Keratinocyte (primary cell): ENCODE results near the gene MXRA8. TPM values are rescaled to one million over a fixed set of nuclear protein-coding genes. Genes with fewer than 3 reads are reported as not detected.

Experiments used
- DNase-seq: peaks from one replicate; pipeline ENCODE4 v3.0.0-alpha.2; 2011; ENCODE audit warnings: low read depth, missing footprints, low spot score
- FAIRE-seq: peaks from 2 replicates; lab custom pipeline; 2011; peaks lifted over from hg19 to GRCh38; lab: Jason Lieb, UNC
- H2AFZ ChIP-seq: 2 replicates; pipeline ENCODE4 v1.6.0; 2012; ENCODE audit warnings: low read length, control low read depth, inconsistent platforms; ENCODE audit not compliant: control insufficient read depth
- H3K27ac ChIP-seq: 2 replicates; pipeline ENCODE4 v1.5.1; 2011; ENCODE audit warnings: low read length; ENCODE audit not compliant: control insufficient read depth, insufficient read depth
- H3K27me3 ChIP-seq: 3 replicates; pipeline ENCODE4 v1.6.0; 2011; ENCODE audit warnings: low read length; ENCODE audit not compliant: control insufficient read depth, insufficient read depth; ENCODE audit errors: extremely low read depth
- H3K36me3 ChIP-seq, 2 experiments: 2 replicates in 1 of 2; 3 replicates in 1 of 2; pipeline ENCODE4 v1.5.1; 2011; ENCODE audit warnings: low read length in 2 of 2, mild to moderate bottlenecking in 1 of 2; ENCODE audit not compliant: control insufficient read depth in 2 of 2, insufficient read depth in 2 of 2; ENCODE audit errors: extremely low read depth in 1 of 2
- H3K4me1 ChIP-seq: 3 replicates; pipeline ENCODE4 v1.5.1; 2011; ENCODE audit warnings: low read length; ENCODE audit not compliant: control insufficient read depth, insufficient read depth; ENCODE audit errors: extremely low read depth
- H3K4me2 ChIP-seq: 3 replicates; pipeline ENCODE4 v1.6.0; 2011; ENCODE audit warnings: low read depth, low read length; ENCODE audit not compliant: control insufficient read depth, insufficient read depth; ENCODE audit errors: extremely low read depth
- H3K4me3 ChIP-seq, 3 experiments: fragments of 200-600 bp in 1 of 3; sonication (generic) in 1 of 3; 2 replicates in 2 of 3; 3 replicates in 1 of 3; pipeline ENCODE4 v1.5.1; 2011 to 2016; ENCODE audit warnings: low read length in 3 of 3, mild to moderate bottlenecking in 3 of 3, control low read depth in 2 of 3, inconsistent platforms in 1 of 3, low read depth in 1 of 3, mixed read lengths in 1 of 3, mixed run types in 1 of 3, moderate library complexity in 1 of 3; ENCODE audit not compliant: control insufficient read depth in 2 of 3, insufficient read depth in 2 of 3; ENCODE audit errors: extremely low read depth in 1 of 3
- H3K79me2 ChIP-seq: 2 replicates; pipeline ENCODE4 v1.6.0; 2012; ENCODE audit warnings: low read length; ENCODE audit not compliant: control insufficient read depth, insufficient read depth
- H3K9ac ChIP-seq: 3 replicates; pipeline ENCODE4 v1.6.0; 2011; ENCODE audit warnings: low read length; ENCODE audit not compliant: control insufficient read depth, insufficient read depth; ENCODE audit errors: extremely low read depth
- H3K9me1 ChIP-seq: 3 replicates; pipeline ENCODE4 v1.6.0; 2011; ENCODE audit warnings: low read length; ENCODE audit not compliant: control insufficient read depth, insufficient read depth; ENCODE audit errors: extremely low read depth
- H3K9me3 ChIP-seq: 2 replicates; pipeline ENCODE4 v1.5.1; 2012; ENCODE audit warnings: low read depth, low read length; ENCODE audit not compliant: control insufficient read depth
- H4K20me1 ChIP-seq: 3 replicates; pipeline ENCODE4 v1.6.0; 2011; ENCODE audit warnings: low read length; ENCODE audit not compliant: control insufficient read depth, insufficient read depth; ENCODE audit errors: extremely low read depth
- EZH2 ChIP-seq: IDR thresholded peaks from one replicate; pipeline ENCODE4 v1.6.1; 2012; ENCODE audit warnings: inconsistent platforms, mild to moderate bottlenecking, low read length, moderate library complexity
- dilution Hi-C: fragments of 300-500 bp; cut with MboI; formaldehyde crosslinking; loops from one replicate; pipeline ENCODE4 v1.7.0; 2020; ENCODE audit warnings: low sequenced_read_pairs; ENCODE audit not compliant: extremely low pct_ligation_motif_present
- polyA plus RNA-seq, 5 experiments: library from polyadenylated mRNA; depleted of rRNA in 3 of 5; stranded (reverse) in 3 of 5; stranded (forward) in 1 of 5; unstranded in 1 of 5; fragments of >200 nt; gene quantifications; 1 replicate in 1 of 5; 2 replicates in 3 of 5; 3 replicates in 1 of 5; pipeline versions ENCODE4 v1.2.1 to v1.2.3, GENCODE V29; 2011 to 2012; ENCODE audit warnings: missing spikeins in 2 of 5, low read depth in 1 of 5, low replicate concordance in 1 of 5
- TF ChIP-seq, protein P1 (sequence below), 3 experiments: IDR thresholded peaks in 1 of 3; conservative IDR thresholded peaks in 1 of 3; optimal IDR thresholded peaks in 1 of 3; 2 replicates in 2 of 3; 3 replicates in 1 of 3; pipeline versions ENCODE3 to v1.5.1; 2011; ENCODE audit warnings: low read length in 3 of 3, mild to moderate bottlenecking in 3 of 3, moderate library complexity in 2 of 3, control low read depth in 1 of 3, inconsistent platforms in 1 of 3; ENCODE audit not compliant: insufficient read depth in 2 of 3; ENCODE audit errors: extremely low read depth in 1 of 3

MXRA8 gene
- polyA plus RNA-seq, 1 donor (not counting 4 experiments of a cell fraction or from before 2014, with no cell fraction given): not detected

DNA sequence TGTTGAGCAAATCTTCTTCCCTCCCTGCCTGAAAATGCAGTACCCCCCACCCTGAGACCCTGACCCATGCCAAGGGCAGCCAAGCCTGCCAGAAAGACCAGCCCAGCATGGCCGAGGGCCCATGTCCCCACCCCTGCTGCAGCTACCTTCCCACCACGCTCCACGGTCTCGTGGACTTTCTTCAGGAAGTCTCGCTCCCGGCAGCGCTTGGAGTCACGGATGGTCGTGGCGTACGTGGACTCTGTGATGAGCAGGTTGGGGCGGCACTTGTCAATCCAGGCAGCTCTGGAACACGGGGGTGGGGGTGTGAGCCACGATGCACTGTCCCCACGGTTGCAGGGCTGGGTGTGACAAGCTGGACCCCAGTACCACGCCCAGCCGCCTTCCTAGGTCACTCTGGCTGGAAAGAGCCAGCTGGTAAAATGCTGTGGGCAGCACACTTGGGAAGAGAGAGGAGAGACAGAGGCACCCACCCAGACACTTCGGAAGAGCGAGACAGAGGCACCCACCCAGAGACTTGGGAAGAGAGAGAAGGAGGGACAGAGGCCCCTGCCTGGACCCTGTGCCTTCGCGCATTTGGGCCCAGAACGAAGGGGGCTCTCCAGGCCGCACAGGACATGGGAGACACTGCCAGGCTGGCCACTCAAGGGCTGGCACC is 43.5 kb downstream of the MXRA8 start:
- Histone ChIP-seq H3K27ac (no peak overlapping the region), H3K4me3 (no peak overlapping the region), H2AFZ (no peak overlapping the region), H3K4me1 (peaks cover 23% of the 10 kb centered on the region), H3K9me1 (no peaks in the 10 kb centered on the region), H3K9ac (no peak overlapping the region), H3K4me2 (no peak overlapping the region), H4K20me1 (peaks cover 16% of the 10 kb centered on the region), H3K9me3 (no peaks in the 10 kb centered on the region), H3K36me3 (peaks cover 43 to 44% of the 10 kb centered on the region in 2 experiments), H3K79me2 (peaks cover 29% of the 10 kb centered on the region), H3K27me3 (no peaks in the 10 kb centered on the region)
- dilution Hi-C loops: no loop called here
- DNase-seq: no peak
- TF ChIP-seq, protein P1, sequence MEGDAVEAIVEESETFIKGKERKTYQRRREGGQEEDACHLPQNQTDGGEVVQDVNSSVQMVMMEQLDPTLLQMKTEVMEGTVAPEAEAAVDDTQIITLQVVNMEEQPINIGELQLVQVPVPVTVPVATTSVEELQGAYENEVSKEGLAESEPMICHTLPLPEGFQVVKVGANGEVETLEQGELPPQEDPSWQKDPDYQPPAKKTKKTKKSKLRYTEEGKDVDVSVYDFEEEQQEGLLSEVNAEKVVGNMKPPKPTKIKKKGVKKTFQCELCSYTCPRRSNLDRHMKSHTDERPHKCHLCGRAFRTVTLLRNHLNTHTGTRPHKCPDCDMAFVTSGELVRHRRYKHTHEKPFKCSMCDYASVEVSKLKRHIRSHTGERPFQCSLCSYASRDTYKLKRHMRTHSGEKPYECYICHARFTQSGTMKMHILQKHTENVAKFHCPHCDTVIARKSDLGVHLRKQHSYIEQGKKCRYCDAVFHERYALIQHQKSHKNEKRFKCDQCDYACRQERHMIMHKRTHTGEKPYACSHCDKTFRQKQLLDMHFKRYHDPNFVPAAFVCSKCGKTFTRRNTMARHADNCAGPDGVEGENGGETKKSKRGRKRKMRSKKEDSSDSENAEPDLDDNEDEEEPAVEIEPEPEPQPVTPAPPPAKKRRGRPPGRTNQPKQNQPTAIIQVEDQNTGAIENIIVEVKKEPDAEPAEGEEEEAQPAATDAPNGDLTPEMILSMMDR (optimal IDR thresholded peaks at IDR 0.05 in 1 of 3, IDR thresholded peaks at IDR 0.05 in 1 of 3, conservative IDR thresholded peaks at IDR 0.05 in 1 of 3; ENCODE audit: extremely low read depth in 1 of 3, insufficient read depth in 2 of 3, low read length in 3 of 3): no peak
- no peak for TF ChIP-seq EZH2
- FAIRE-seq: no peak

DNA sequence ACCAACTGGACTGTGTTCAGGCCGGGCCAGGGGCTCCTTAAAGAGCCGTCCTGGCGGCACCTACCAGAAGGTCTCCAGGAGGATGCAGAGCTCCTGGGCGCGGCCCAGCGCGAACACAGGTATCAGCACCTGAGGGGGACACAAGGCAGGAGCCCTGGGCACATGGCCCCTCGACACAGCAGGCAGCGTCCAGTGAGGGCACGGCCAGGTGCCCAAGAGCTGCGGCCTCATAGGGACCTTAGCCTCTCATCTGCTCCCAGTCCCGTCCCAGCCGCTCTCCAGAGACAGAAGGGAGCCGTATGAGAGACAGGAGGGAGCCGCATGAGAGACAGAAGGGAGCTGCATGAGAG is 44.1 kb downstream of the MXRA8 start:
- Histone ChIP-seq H3K9me3 (no peaks in the 10 kb centered on the region), H2AFZ (no peak overlapping the region), H3K4me1 (peaks cover 29% of the 10 kb centered on the region), H3K4me3 (no peak overlapping the region), H3K27me3 (no peaks in the 10 kb centered on the region), H3K36me3 (peaks cover 38 to 41% of the 10 kb centered on the region in 2 experiments), H3K27ac (no peak overlapping the region), H4K20me1 (peaks cover 15% of the 10 kb centered on the region), H3K9me1 (no peaks in the 10 kb centered on the region), H3K9ac (no peak overlapping the region), H3K79me2 (peaks cover 29% of the 10 kb centered on the region), H3K4me2 (no peak overlapping the region)
- no peak for TF ChIP-seq EZH2
- TF ChIP-seq, protein P1 (optimal IDR thresholded peaks at IDR 0.05 in 1 of 3, IDR thresholded peaks at IDR 0.05 in 1 of 3, conservative IDR thresholded peaks at IDR 0.05 in 1 of 3; ENCODE audit: extremely low read depth in 1 of 3, insufficient read depth in 2 of 3, low read length in 3 of 3): no peak
- no peak for FAIRE-seq
- no peak for DNase-seq
- dilution Hi-C loops: no loop called here
